Smooth muscle cell (in vitro differentiated cells): ENCODE measurements around the gene BACH1. TPM values are rescaled to one million over a fixed set of nuclear protein-coding genes. Genes with fewer than 3 reads are reported as not detected.

Source experiments
- DNase-seq: peaks from one replicate; lab custom pipeline; 2025; ENCODE audit not compliant: unreplicated experiment; lab: John Stamatoyannopoulos, UW
- H2AFZ ChIP-seq: fragments of 200-600 bp; sonication (generic); 2 replicates; pipeline ENCODE4 v1.6.0; 2016; ENCODE audit warnings: antibody characterized with exemption, low read depth, mild to moderate bottlenecking
- H3F3A ChIP-seq: fragments of 200-600 bp; sonication (generic); 2 replicates; pipeline ENCODE4 v1.6.0; 2017; ENCODE audit warnings: antibody characterized with exemption, low read depth
- H3K27ac ChIP-seq: fragments of 200-600 bp; sonication (generic); 2 replicates; pipeline ENCODE4 v1.5.1; 2016; ENCODE audit warnings: low read depth, mild to moderate bottlenecking
- H3K27me3 ChIP-seq: fragments of 200-600 bp; sonication (generic); 2 replicates; pipeline ENCODE4 v1.6.1; 2016; ENCODE audit warnings: low read depth, mild to moderate bottlenecking
- H3K36me3 ChIP-seq: fragments of 200-600 bp; sonication (generic); 2 replicates; pipeline ENCODE4 v1.5.1; 2016; ENCODE audit warnings: low read depth
- H3K4me1 ChIP-seq: fragments of 200-600 bp; sonication (generic); 2 replicates; pipeline ENCODE4 v1.5.1; 2016; ENCODE audit warnings: low read depth
- H3K4me2 ChIP-seq: fragments of 200-600 bp; sonication (generic); 2 replicates; pipeline ENCODE4 v1.6.0; 2016; ENCODE audit warnings: mild to moderate bottlenecking
- H3K4me3 ChIP-seq: fragments of 200-600 bp; sonication (generic); 2 replicates; pipeline ENCODE4 v1.5.1; 2016; ENCODE audit warnings: mild to moderate bottlenecking
- H3K79me2 ChIP-seq: fragments of 200-600 bp; sonication (generic); 2 replicates; pipeline ENCODE4 v1.6.0; 2016; ENCODE audit warnings: low read depth, mild to moderate bottlenecking
- H3K9ac ChIP-seq: fragments of 200-600 bp; sonication (generic); 2 replicates; pipeline ENCODE4 v1.6.0; 2016; ENCODE audit warnings: low read depth
- H3K9me3 ChIP-seq: fragments of 200-600 bp; sonication (generic); replicated peaks from 2 replicates; pipeline ENCODE4 v1.5.1; 2016; ENCODE audit warnings: low read depth
- H4K20me1 ChIP-seq: fragments of 200-600 bp; sonication (generic); 2 replicates; pipeline ENCODE4 v1.6.0; 2016; ENCODE audit warnings: low read depth
- WGBS: methylation state at CpG from one replicate; pipeline ENCODE4 v1.1.7; 2016; ENCODE audit warnings: low lambda C conversion rate; 5-methylcytosine and 5-hydroxymethylcytosine counted together
- polyA plus RNA-seq: library from polyadenylated mRNA; unstranded; fragments of >200 nt; fragmentation: Nextera tagmentation; extraction: Ambion mirVana; gene quantifications from 2 replicates; pipeline ENCODE4 v1.2.1, GENCODE V29; 2016
- total RNA-seq: library from RNA; depleted of rRNA; stranded (reverse); fragments of >200 nt; gene quantifications from 2 replicates; pipeline ENCODE4 v1.2.3, GENCODE V29; 2014
- TF ChIP-seq, protein P1 (sequence below): fragments of 200-600 bp; sonication (generic); IDR thresholded peaks from 2 replicates; pipeline ENCODE4 v1.5.1; 2017; ENCODE audit warnings: borderline replicate concordance, mild to moderate bottlenecking, antibody characterized with exemption; ENCODE audit not compliant: insufficient read depth, poor library complexity, severe bottlenecking

The BACH1 gene
- total and polyA plus RNA-seq, 2 experiments from 2014 or later: 29.5 to 103 TPM

- 36% methylated on average over 5 of the region's 5 CpGs for WGBS
- Histone ChIP-seq H3K27me3 (no peaks in the 10 kb centered on the region), H3K4me3 (no peak overlapping the region), H3K79me2 (no peaks in the 10 kb centered on the region), H3K9me3 (peaks cover 6% of the 10 kb centered on the region), H4K20me1 (no peaks in the 10 kb centered on the region), H3K9ac (no peak overlapping the region), H3K4me1 (peaks cover 5% of the 10 kb centered on the region), H3K27ac (peak overlapping the region; percentile 58), H3K36me3 (no peaks in the 10 kb centered on the region), H2AFZ (no peak overlapping the region), H3F3A (no peaks in the 10 kb centered on the region), H3K4me2 (peak overlapping the region; percentile 70)
- no peak for DNase-seq
- TF ChIP-seq, protein P1, sequence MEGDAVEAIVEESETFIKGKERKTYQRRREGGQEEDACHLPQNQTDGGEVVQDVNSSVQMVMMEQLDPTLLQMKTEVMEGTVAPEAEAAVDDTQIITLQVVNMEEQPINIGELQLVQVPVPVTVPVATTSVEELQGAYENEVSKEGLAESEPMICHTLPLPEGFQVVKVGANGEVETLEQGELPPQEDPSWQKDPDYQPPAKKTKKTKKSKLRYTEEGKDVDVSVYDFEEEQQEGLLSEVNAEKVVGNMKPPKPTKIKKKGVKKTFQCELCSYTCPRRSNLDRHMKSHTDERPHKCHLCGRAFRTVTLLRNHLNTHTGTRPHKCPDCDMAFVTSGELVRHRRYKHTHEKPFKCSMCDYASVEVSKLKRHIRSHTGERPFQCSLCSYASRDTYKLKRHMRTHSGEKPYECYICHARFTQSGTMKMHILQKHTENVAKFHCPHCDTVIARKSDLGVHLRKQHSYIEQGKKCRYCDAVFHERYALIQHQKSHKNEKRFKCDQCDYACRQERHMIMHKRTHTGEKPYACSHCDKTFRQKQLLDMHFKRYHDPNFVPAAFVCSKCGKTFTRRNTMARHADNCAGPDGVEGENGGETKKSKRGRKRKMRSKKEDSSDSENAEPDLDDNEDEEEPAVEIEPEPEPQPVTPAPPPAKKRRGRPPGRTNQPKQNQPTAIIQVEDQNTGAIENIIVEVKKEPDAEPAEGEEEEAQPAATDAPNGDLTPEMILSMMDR: no peak
Observed at GRCh38 chr21:29258626-29259338, 39.9 kb upstream of the BACH1 start.

GRCh38 chr21:29260461-29260860 lies 38.3 kb upstream of the BACH1 start:
- Histone ChIP-seq H3K4me1 (peaks cover 5% of the 10 kb centered on the region), H3K4me2 (no peak overlapping the region), H4K20me1 (no peaks in the 10 kb centered on the region), H3K9me3 (no peaks in the 10 kb centered on the region), H3F3A (no peaks in the 10 kb centered on the region), H2AFZ (no peak overlapping the region), H3K27me3 (no peaks in the 10 kb centered on the region), H3K79me2 (no peaks in the 10 kb centered on the region), H3K9ac (no peak overlapping the region), H3K36me3 (no peaks in the 10 kb centered on the region), H3K27ac (peak overlapping the region; percentile 58), H3K4me3 (no peak overlapping the region)
- WGBS: 85% methylated on average over 2 of the region's 2 CpGs
- TF ChIP-seq, protein P1: no peak
- DNase-seq: no peak

DNA sequence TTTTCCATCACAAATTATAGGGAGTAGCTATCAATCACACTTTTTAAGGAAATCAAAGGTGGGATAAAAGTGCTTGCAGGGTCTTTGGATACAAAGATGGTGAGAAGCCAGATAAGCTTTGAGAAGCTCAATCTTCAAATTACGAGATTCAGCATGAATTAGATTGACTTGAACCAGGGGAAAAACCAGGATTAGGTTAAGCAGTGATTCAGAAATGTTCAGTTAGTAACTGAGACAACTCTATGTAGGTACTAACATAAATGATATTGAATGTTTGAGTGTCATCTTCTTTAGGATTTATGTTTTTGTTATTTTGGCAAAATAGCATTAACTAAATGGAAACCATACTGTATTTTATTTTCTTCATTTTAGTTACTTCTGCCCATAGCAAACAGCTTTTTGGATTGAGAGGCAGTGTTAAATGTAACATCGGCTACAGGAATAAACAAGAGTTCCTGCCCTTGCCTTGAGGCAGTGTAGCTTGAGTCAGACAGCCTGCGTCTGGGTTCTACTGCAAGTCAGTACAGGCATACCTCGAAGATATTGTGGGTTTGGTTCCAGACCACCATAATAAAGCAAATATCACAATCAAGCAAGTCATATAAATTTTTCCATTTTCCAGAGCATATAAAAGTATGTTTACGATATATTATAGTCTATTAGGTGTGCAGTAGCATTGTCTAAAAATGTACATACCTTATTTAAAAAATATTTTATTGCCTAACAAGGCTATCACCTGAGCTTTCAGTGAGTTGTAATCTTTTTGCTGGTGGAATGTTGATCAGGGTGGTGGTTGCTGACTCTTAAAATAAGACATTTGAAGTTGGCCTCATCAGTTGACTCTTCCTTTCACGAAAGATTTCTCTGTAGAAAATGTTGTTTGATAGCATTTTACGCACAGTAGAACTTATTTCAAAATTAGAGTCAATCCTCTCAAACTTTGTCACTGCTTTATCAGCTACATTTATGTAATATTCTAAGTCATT lies 36.9 kb upstream of the BACH1 start:
- TF ChIP-seq, protein P1: no peak
- Histone ChIP-seq H3K27me3 (no peaks in the 10 kb centered on the region), H3K9ac (no peak overlapping the region), H4K20me1 (no peaks in the 10 kb centered on the region), H3K36me3 (no peaks in the 10 kb centered on the region), H3F3A (no peaks in the 10 kb centered on the region), H3K4me1 (peaks cover 5% of the 10 kb centered on the region), H3K4me2 (no peak overlapping the region), H3K79me2 (no peaks in the 10 kb centered on the region), H2AFZ (no peak overlapping the region), H3K4me3 (no peak overlapping the region), H3K27ac (peak overlapping the region; percentile 58), H3K9me3 (no peaks in the 10 kb centered on the region)
- no peak for DNase-seq
- 59% methylated on average over 7 of the region's 7 CpGs for WGBS
